ENCODE measurements around the gene FAM120AOS.

The FAM120AOS gene

DNA sequence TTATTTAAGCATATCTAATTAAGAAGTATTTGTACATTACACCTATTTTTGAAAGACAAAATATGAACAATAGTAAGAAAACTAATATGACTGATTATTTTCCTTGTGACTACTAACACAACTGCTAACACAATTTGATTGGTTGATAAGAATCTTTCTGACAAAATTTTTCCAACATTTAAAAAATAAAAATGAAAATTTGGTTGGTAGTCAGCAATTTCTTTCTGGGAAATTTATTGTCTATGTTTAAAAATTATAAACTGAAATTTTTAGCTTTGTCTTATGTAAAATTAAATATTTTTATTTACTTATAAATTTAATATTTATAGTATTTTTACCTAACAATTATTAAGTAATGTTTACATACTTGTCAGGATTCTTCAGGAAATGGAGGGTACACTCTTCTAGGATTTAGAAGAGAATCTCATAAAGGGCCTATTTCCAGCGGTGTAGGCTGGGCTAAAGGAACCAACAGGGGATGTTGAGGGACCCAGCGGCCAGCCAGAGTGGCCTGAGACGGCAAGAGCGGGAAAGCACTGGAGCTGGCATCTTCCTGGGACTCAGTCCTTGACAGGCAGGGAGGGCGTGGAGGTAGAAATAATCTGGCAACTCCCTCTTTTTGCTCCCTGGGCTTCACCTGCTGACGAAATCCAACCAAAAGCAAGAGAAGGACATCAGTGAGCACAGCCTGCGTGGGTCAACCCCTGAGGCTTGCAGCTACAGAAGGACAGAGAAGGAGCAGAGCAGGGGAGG, 16.6 kb downstream of the FAM120AOS start:
- Histone ChIP-seq H3K4me1 (ENCODE audit: control insufficient read depth, insufficient read depth, low read length) (no peaks in the 10 kb centered on the region), H3K9me3 (ENCODE audit: control insufficient read depth, insufficient read depth, low read depth, low read length) (no peaks in the 10 kb centered on the region), H3K36me3 (ENCODE audit: control insufficient read depth in 2 of 2, insufficient read depth in 1 of 2, low read length in 2 of 2) (no peaks in the 10 kb centered on the region), H3K27ac (ENCODE audit: extremely low read depth, low read depth, low read length) (no peak overlapping the region), H3K4me3 (ENCODE audit: low read depth, low read length) (no peak overlapping the region)
- TF ChIP-seq, protein P1, sequence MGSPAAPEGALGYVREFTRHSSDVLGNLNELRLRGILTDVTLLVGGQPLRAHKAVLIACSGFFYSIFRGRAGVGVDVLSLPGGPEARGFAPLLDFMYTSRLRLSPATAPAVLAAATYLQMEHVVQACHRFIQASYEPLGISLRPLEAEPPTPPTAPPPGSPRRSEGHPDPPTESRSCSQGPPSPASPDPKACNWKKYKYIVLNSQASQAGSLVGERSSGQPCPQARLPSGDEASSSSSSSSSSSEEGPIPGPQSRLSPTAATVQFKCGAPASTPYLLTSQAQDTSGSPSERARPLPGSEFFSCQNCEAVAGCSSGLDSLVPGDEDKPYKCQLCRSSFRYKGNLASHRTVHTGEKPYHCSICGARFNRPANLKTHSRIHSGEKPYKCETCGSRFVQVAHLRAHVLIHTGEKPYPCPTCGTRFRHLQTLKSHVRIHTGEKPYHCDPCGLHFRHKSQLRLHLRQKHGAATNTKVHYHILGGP (tag by site-specific recombination; IDR thresholded peaks at IDR 0.05) = no peak
- TF ChIP-seq ZNF354C (tag by site-specific recombination; IDR thresholded peaks at IDR 0.05; ENCODE audit: borderline replicate concordance, low read depth) (no peak), GLI2 (tag by site-specific recombination; IDR thresholded peaks at IDR 0.05; ENCODE audit: borderline replicate concordance, low read depth) (no peak), SALL2 (tag by site-specific recombination; IDR thresholded peaks at IDR 0.05; ENCODE audit: borderline replicate concordance) (no peak), ZNF19 (tag by site-specific recombination; IDR thresholded peaks at IDR 0.05; ENCODE audit: low read depth) (no peak), MEIS1 (CRISPR knock-in tag; IDR thresholded peaks at IDR 0.05; ENCODE audit: borderline replicate concordance) (no peak), ZNF433 (tag by site-specific recombination; IDR thresholded peaks at IDR 0.05; ENCODE audit: low read depth) (no peak), ZNF621 (tag by site-specific recombination; IDR thresholded peaks at IDR 0.05) (no peak), REPIN1 (tag by site-specific recombination; IDR thresholded peaks at IDR 0.05; ENCODE audit: low read depth) (no peak), TRIM28 (IDR thresholded peaks at IDR 0.05; ENCODE audit: borderline replicate concordance, low read length) (no peak), KLF8 (tag by site-specific recombination; IDR thresholded peaks at IDR 0.05) (no peak), ZEB2 (tag by site-specific recombination; IDR thresholded peaks at IDR 0.05) (no peak), ZNF548 (tag by site-specific recombination; IDR thresholded peaks at IDR 0.05) (no peak), ZNF248 (tag by site-specific recombination; IDR thresholded peaks at IDR 0.05) (no peak), KLF16 (tag by site-specific recombination; IDR thresholded peaks at IDR 0.05) (no peak)
- POLR2A ChIA-PET = interaction anchor here (1.1 kb wide), 1 partner anchor 11 kb away, joined by 3 read pairs; no protein-coding TSS in a partner anchor
- CTCF ChIA-PET = interaction anchor here (0.5 to 1.0 kb wide), 3 partner anchors 17 to 134 kb away, joined by 3 read pairs; partner anchors contain the start of gene FAM120AOS

DNA sequence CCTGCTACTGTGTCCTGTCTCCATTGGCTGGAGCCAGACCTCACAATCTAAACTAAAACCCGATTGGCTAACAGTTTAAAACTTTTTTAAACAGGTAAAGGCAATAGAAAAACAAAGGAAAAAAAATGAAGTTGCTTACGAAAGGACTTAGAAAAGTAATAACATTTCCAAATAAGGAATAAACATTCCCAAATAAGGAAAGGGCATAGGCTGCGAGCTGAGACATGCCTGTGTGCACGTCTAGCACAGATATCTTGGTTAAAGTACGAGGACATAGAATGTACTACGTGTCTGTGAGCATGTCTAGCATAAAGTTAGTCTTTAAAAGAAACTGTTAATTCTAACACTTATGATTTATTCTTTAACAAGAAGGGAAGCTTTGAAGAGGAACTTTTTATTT, 17.2 kb downstream of the FAM120AOS start:
- Histone ChIP-seq H3K4me1 (ENCODE audit: control insufficient read depth, insufficient read depth, low read length) (no peaks in the 10 kb centered on the region), H3K36me3 (ENCODE audit: control insufficient read depth in 2 of 2, insufficient read depth in 1 of 2, low read length in 2 of 2) (no peaks in the 10 kb centered on the region), H3K27ac (ENCODE audit: extremely low read depth, low read depth, low read length) (no peak overlapping the region), H3K4me3 (ENCODE audit: low read depth, low read length) (no peak overlapping the region), H3K9me3 (ENCODE audit: control insufficient read depth, insufficient read depth, low read depth, low read length) (no peaks in the 10 kb centered on the region)
- CTCF ChIA-PET = interaction anchor here (1.0 kb wide), 1 partner anchor 17 kb away, joined by 3 read pairs; the partner anchor contains the start of gene FAM120AOS
- TF ChIP-seq, protein P2, sequence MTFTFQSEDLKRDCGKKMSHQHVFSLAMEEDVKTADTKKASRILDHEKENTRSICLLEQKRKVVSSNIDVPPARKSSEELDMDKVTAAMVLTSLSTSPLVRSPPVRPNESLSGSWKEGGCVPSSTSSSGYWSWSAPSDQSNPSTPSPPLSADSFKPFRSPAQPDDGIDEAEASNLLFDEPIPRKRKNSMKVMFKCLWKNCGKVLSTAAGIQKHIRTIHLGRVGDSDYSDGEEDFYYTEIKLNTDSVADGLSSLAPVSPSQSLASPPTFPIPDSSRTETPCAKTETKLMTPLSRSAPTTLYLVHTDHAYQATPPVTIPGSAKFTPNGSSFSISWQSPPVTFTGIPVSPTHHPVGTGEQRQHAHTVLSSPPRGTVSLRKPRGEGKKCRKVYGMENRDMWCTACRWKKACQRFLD (tag by site-specific recombination; IDR thresholded peaks at IDR 0.05) = no peak
- TF ChIP-seq PRDM1 (tag by site-specific recombination; IDR thresholded peaks at IDR 0.05) (no peak), YY2 (tag by site-specific recombination; IDR thresholded peaks at IDR 0.05) (no peak), ZNF324 (tag by site-specific recombination; IDR thresholded peaks at IDR 0.05) (no peak), ZNF138 (tag by site-specific recombination; IDR thresholded peaks at IDR 0.05; ENCODE audit: borderline replicate concordance) (no peak)
- TF ChIP-seq, protein P3, sequence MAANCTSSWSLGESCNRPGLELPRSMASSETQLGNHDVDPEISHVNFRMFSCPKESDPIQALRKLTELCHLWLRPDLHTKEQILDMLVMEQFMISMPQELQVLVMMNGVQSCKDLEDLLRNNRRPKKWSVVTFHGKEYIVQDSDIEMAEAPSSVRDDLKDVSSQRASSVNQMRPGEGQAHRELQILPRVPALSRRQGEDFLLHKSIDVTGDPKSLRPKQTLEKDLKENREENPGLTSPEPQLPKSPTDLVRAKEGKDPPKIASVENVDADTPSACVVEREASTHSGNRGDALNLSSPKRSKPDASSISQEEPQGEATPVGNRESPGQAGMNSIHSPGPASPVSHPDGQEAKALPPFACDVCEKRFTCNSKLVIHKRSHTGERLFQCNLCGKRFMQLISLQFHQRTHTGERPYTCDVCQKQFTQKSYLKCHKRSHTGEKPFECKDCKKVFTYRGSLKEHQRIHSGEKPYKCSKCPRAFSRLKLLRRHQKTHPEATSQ (tag by site-specific recombination; IDR thresholded peaks at IDR 0.05) = no peak
- POLR2A ChIA-PET = interaction anchor here (1.1 kb wide), 1 partner anchor 11 kb away, joined by 3 read pairs; no protein-coding TSS in a partner anchor

All from HEK293 (cell line).